ENCODE data around the gene RIMKLB. TPM values are rescaled to one million over a fixed set of nuclear protein-coding genes. Genes with fewer than 3 reads are reported as not detected.
"Not testable (repeated sequence)": the region's sequence is repeated elsewhere in the genome, so short reads cannot be mapped to it uniquely, and the experiment has no call there.

The RIMKLB gene
- total RNA-seq, 1 experiment from 2014 or later: 18.0 TPM

DNA sequence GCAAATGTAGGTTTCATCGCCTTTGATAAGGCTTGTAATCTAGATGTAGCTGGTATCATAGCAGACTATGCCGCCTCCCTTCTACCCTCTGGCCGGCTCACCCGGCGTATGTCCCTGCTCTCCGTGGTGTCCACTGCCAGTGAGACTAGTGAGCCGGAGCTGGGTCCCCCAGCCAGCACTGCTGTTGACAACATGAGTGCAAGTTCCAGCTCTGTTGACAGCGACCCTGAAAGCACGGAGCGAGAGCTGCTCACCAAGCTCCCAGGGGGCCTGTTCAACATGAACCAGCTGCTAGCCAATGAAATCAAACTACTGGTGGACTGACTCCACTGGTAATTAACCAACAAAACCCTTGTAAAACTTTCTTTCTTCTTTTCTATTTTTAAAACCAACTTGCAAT lies 75.7 kb downstream of the RIMKLB start:
- no peak for DNase-seq (ENCODE audit: low read depth)

GRCh38 chr12:8779281-8779680 lies 81.5 kb downstream of the RIMKLB start:
- DNase-seq (ENCODE audit: low read depth): no peak

GRCh38 chr12:8779862-8780261 lies 82.1 kb downstream of the RIMKLB start:
- no peak for DNase-seq (ENCODE audit: low read depth)

GRCh38 chr12:8780389-8780788 lies 82.6 kb downstream of the RIMKLB start:
- peak; percentile 28 for DNase-seq (ENCODE audit: low read depth)

DNA sequence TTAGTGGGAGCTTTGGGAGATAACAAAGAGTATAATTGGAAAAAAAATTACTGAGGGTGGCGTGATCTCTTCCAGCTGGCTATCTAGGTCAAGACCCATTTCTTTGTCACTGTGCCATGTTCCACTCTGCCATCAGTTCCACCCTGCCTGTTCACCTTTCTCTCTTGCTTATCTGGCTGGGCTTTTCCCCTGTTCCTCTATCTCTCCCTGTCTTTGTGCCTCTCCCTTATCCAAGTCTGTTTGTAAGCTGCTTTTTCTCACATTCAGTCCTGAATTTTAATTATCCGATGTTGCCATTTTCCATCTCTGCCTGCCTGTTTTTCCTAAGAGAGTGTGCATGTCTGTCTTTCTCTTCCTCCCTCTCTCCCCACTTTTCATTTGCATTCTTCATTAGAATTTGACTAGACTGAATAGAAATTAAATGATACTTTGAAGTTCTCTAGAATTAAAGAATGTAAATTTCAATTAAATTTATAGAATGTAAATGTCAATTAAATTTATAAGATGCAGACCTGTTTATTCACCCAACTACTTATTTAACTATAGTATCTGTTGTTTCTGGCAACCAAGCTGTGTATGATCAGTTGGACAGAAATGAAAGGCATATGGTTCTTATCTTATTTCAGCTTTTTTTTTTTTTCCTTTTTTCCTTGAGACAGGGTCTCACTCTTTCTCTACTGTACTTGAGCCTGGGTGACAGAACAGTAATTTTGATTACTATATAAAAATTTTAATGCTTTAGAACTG lies 83.8 kb downstream of the RIMKLB start:
- no peak for DNase-seq (ENCODE audit: low read depth)

GRCh38 chr12:8784290-8784888 lies 86.6 kb downstream of the RIMKLB start:
- DNase-seq (ENCODE audit: low read depth): no peak

GRCh38 chr12:8785499-8785898 lies 87.7 kb downstream of the RIMKLB start:
- DNase-seq (ENCODE audit: low read depth): no peak

GRCh38 chr12:8787206-8787605 lies 89.4 kb downstream of the RIMKLB start:
- DNase-seq (ENCODE audit: low read depth): not testable (repeated sequence)

DNA sequence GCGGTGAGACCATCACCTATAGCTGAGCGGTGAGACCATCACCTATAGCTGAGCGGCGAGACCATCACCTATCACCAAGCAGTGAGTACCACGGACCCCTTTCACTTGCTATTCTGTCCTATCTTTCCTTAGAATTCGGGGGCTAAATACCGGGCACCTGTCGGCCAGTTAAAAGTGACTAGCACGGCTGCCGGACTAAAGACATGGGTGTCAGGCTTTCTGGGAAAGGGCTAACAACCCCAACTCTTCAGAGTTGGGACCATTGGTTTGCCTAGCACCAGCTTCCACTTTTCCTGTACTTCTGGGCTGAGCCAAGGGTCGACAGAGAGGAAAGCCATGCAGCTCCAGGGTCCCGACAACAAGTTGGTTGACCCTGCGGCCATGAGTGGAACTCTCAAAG lies 90.9 kb downstream of the RIMKLB start:
- not testable (repeated sequence) for DNase-seq (ENCODE audit: low read depth)

DNA sequence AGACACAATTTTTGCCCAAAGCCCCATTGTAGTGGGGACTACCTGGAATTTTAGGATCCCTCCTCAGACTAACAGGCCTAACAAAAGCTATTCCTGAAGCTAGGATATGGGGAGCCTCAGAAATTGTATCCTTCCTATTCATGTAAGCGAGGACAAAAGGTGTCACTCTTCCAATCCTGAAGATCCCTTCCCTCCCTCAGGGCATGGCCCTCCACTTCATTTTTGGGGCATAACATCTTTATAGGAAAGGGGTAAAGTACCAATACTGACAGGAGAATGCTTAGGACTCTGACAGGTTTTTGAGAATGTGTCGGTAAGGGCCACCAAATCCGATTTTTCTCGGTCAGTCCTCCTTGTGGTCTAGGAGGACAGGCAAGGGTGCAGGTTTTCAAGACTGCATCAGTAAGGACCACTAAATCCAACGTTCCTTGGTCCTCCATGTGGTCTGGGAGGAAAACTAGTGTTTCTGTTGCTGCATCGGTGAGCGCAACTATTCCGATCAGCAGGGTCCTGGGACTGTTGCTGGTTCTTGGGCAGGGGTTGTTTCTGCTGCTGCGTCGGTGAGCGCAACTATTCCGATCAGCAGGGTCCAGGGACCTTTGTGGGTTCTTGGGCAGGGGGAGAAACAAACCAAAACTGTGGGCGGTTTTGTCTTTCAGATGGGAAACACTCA lies 91.7 kb downstream of the RIMKLB start:
- DNase-seq (ENCODE audit: low read depth): not testable (repeated sequence)

GRCh38 chr12:8793226-8793625 lies 95.4 kb downstream of the RIMKLB start:
- DNase-seq (ENCODE audit: low read depth): not testable (repeated sequence)

GRCh38 chr12:8794611-8795010 lies 96.8 kb downstream of the RIMKLB start:
- DNase-seq (ENCODE audit: low read depth): not testable (repeated sequence)

DNA sequence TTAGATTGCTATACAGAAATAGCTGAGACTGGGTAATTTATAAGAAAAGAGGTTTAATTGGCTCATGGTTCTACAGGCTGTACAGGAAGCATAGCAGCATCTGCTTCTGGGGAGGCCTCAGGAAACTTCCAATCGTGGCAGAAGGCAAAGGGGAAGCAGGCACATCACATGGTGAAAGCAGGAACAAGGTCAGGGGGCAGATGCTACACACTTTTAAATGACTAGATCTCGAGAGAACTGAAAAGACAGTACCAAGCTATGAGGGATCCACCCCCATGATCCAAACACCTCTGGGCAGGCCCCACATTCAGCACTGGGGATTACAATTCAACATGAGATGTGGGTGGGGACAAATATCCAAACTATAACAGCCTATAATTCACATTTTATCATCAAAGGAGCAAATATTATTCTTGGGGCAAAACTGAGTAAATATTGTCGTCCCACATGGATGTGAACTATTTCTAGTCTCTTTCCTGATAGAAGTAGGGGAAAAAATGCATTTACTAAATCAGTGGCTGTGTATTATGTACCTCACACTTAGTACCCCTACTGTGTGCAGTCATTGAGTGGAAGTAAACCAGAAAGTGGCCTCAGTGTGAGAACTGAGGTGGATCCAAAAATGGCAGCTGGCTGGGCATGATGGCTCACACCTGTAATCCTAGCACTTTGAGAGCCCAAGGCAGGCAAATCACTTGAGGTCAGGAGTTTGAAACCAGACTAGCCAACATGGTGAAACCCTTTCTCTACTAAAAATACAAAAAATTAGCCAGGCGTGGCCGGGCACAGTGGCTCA lies 99.2 kb downstream of the RIMKLB start:
- no peak for DNase-seq (ENCODE audit: low read depth)

GRCh38 chr12:8801213-8801612 lies 103.4 kb downstream of the RIMKLB start:
- not testable (repeated sequence) for DNase-seq (ENCODE audit: low read depth)

DNA sequence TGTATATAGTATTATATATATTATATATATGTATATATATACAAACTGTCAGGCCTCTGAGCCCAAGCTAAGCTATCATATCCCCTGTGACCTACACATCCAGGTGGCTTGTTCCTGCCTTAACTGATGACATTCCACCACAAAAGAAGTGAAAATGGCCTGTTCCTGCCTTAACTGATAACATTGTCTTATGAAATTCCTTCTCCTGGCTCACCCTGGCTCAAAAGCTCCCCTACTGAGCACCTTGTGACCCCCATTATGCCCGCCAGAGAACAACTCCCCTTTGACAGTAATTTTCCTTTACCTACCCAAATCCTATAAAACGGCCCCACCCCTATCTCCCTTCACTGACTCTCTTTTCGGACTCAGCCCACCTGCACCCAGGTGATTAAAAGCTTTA lies 107.0 kb downstream of the RIMKLB start:
- DNase-seq (ENCODE audit: low read depth): not testable (repeated sequence)

GRCh38 chr12:8805487-8805886 lies 107.7 kb downstream of the RIMKLB start:
- DNase-seq (ENCODE audit: low read depth): not testable (repeated sequence)

DNA sequence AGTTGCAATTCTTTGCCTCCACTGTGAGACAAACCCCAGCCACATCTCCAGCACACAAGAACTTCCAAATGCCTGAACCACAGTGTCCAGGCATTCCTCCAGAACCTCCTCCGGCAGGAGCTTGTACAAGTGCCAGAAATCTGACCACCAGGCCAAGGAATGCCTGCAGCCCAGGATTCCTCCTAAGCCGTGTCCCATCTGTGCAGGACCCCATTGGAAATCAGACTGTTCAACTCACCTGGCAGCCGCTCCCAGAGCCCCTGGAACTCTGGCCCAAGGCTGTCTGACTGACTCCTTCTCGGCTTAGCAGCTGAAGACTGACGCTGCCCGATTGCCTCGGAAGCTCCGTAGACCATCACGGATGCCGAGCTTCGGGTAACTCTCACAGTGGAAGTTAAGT lies 109.3 kb downstream of the RIMKLB start:
- DNase-seq (ENCODE audit: low read depth): not testable (repeated sequence)

- DNase-seq (ENCODE audit: low read depth): not testable (repeated sequence)
Measured at GRCh38 chr12:8810112-8810511, 112.3 kb downstream of the RIMKLB start.

- no peak for DNase-seq (ENCODE audit: low read depth)
Measured at GRCh38 chr12:8813572-8814357, 116.0 kb downstream of the RIMKLB start.

- no peak for DNase-seq (ENCODE audit: low read depth)
Measured at GRCh38 chr12:8816448-8817050, 118.8 kb downstream of the RIMKLB start.

All from HT1080 (cell line).